Natural killer cell (primary cell): ENCODE measurements around the gene SH2D3C. TPM values are rescaled to one million over a fixed set of nuclear protein-coding genes. Genes with fewer than 3 reads are reported as not detected.

ENCODE experiments used
- ATAC-seq, 3 donors: fragments of 150-1000 bp in 2 of 3; fragments of 200-7000 bp in 1 of 3; cut with Tn5 transposase; 1 replicate in 1 of 3; 2 replicates in 2 of 3; pipeline ENCODE4 v1.10.0; 2021; ENCODE audit warnings: mild to moderate bottlenecking in 2 of 3, moderate library complexity in 2 of 3
- DNase-seq, 2 donors: peaks; one replicate each; pipeline versions ENCODE4 v3.0.0 to v3.0.0-alpha.2; 2013 to 2021; ENCODE audit warnings: mixed read lengths in 1 of 2
- H3K27ac ChIP-seq: one replicate; pipeline ENCODE4 v1.5.1; 2013; ENCODE audit warnings: mild to moderate bottlenecking, low read length
- H3K27me3 ChIP-seq: one replicate; pipeline ENCODE4 v1.6.1; 2013; ENCODE audit warnings: low read length; ENCODE audit not compliant: control insufficient read depth, insufficient read depth
- H3K36me3 ChIP-seq: one replicate; pipeline ENCODE4 v1.6.1; 2013; ENCODE audit warnings: low read length; ENCODE audit not compliant: control insufficient read depth, insufficient read depth
- H3K4me1 ChIP-seq: one replicate; pipeline ENCODE4 v1.6.1; 2013; ENCODE audit warnings: low read length; ENCODE audit not compliant: control insufficient read depth, insufficient read depth
- H3K4me3 ChIP-seq: one replicate; pipeline ENCODE4 v1.5.1; 2013; ENCODE audit warnings: low read length
- H3K9me3 ChIP-seq: one replicate; pipeline ENCODE4 v1.6.1; 2013; ENCODE audit warnings: low read length; ENCODE audit not compliant: control insufficient read depth, insufficient read depth
- H3K27ac Mint-ChIP-seq, 2 donors: one replicate each; pipeline ENCODE4 v1.8.0; 2022; ENCODE audit warnings: mild to moderate bottlenecking in 2 of 2, mixed read lengths in 2 of 2, moderate library complexity in 1 of 2
- H3K27me3 Mint-ChIP-seq, 2 donors: one replicate each; pipeline ENCODE4 v1.8.0; 2022; ENCODE audit warnings: low read depth in 2 of 2, mixed read lengths in 2 of 2
- H3K36me3 Mint-ChIP-seq: one replicate; pipeline ENCODE4 v1.8.0; 2022; ENCODE audit warnings: mixed read lengths
- H3K4me1 Mint-ChIP-seq, 2 donors: one replicate each; pipeline ENCODE4 v1.8.0; 2022; ENCODE audit warnings: mixed read lengths in 2 of 2
- H3K4me3 Mint-ChIP-seq: one replicate; pipeline ENCODE4 v1.8.0; 2022; ENCODE audit warnings: mild to moderate bottlenecking, moderate library complexity, mixed read lengths
- H3K9me3 Mint-ChIP-seq, 2 donors: one replicate each; pipeline ENCODE4 v1.8.0; 2022; ENCODE audit warnings: mixed read lengths in 2 of 2
- CTCF ChIP-seq: fragments of 200-600 bp; IDR thresholded peaks from one replicate; pipeline ENCODE4 v1.8.0; 2022; ENCODE audit warnings: antibody characterized with exemption
- WGBS: methylation state at CpG from one replicate; pipeline ENCODE4 v1.1.7; 2013; ENCODE audit warnings: missing lambda C conversion rate; ENCODE audit not compliant: insufficient coverage; 5-methylcytosine and 5-hydroxymethylcytosine counted together
- intact Hi-C: fragments of 100-400 bp; cut with micrococcal nuclease; formaldehyde crosslinking; loops from one replicate; pipeline ENCODE4 v1.14.2; 2022
- total RNA-seq, 4 donors: library from RNA; stranded (reverse); fragments of 120-200 nt in 1 of 4; gene quantifications; one replicate each; pipeline versions ENCODE4 v1.2.3 to v1.2.4, GENCODE V29; 2013 to 2022

The SH2D3C gene, protein sequence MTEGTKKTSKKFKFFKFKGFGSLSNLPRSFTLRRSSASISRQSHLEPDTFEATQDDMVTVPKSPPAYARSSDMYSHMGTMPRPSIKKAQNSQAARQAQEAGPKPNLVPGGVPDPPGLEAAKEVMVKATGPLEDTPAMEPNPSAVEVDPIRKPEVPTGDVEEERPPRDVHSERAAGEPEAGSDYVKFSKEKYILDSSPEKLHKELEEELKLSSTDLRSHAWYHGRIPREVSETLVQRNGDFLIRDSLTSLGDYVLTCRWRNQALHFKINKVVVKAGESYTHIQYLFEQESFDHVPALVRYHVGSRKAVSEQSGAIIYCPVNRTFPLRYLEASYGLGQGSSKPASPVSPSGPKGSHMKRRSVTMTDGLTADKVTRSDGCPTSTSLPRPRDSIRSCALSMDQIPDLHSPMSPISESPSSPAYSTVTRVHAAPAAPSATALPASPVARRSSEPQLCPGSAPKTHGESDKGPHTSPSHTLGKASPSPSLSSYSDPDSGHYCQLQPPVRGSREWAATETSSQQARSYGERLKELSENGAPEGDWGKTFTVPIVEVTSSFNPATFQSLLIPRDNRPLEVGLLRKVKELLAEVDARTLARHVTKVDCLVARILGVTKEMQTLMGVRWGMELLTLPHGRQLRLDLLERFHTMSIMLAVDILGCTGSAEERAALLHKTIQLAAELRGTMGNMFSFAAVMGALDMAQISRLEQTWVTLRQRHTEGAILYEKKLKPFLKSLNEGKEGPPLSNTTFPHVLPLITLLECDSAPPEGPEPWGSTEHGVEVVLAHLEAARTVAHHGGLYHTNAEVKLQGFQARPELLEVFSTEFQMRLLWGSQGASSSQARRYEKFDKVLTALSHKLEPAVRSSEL
- 10 to 100 TPM; 42.8 to 86.8 (median 56.6) TPM for total RNA-seq
- 54.7 TPM for total RNA-seq (2013)

GRCh38 chr9:127778280-127779135 is at the start of gene SH2D3C:
SH2D3C (minus strand) TSS chr9:127778666; CDS start chr9:127778627, 39 bp downstream.
- Mint-ChIP-seq H3K36me3 (no peaks in the 10 kb centered on the region), H3K4me1 (peaks cover 56 to 80% of the 10 kb centered on the region in 2 donors), H3K9me3 (no peaks in the 10 kb centered on the region), H3K27me3 (no peaks in the 10 kb centered on the region), H3K4me3 (peak within 1 kb of the TSS; percentile 98), H3K27ac (peak within 1 kb of the TSS; percentile 95 to 98)
- TF ChIP-seq CTCF = no peak
- WGBS = under 1% methylated on average over 13 of the region's 13 CpGs
- Histone ChIP-seq H3K27ac (peak within 1 kb of the TSS; percentile 83), H3K4me1 (peaks cover 87% of the 10 kb centered on the region), H3K4me3 (peak within 1 kb of the TSS; percentile 66), H3K36me3 (peaks cover 10% of the 10 kb centered on the region), H3K27me3 (no peaks in the 10 kb centered on the region), H3K9me3 (no peaks in the 10 kb centered on the region)
- DNase-seq = peak; percentile 48 to 62
- ATAC-seq = peak; percentile 18 to 41 (median 19)
- intact Hi-C loops = loop anchor here (10.0 kb wide), 1 partner anchor 286 kb away; the partner anchor contains the start of genes NAIF1 and SLC25A25

- H3K36me3 Mint-ChIP-seq = no peaks in the 10 kb centered on the region
- Histone ChIP-seq H3K27ac (no peak overlapping the region), H3K36me3 (peaks cover 6% of the 10 kb centered on the region), H3K4me3 (no peak overlapping the region), H3K27me3 (no peaks in the 10 kb centered on the region), H3K9me3 (no peaks in the 10 kb centered on the region), H3K4me1 (no peaks in the 10 kb centered on the region)
- H3K9me3 Mint-ChIP-seq = no peaks in the 10 kb centered on the region
- 92% methylated on average over 7 of the region's 7 CpGs for WGBS
- intact Hi-C loops = no loop called here
- H3K27ac Mint-ChIP-seq = no peak overlapping the region
- peaks cover 5 to 7% of the 10 kb centered on the region in 2 donors for H3K4me1 Mint-ChIP-seq
- ATAC-seq (no peak), DNase-seq (no peak)
- no peaks in the 10 kb centered on the region for H3K27me3 Mint-ChIP-seq
- no peak overlapping the region for H3K4me3 Mint-ChIP-seq
- TF ChIP-seq CTCF = no peak
These were observed 47.9 kb upstream of the SH2D3C start for GRCh38 chr9:127826253-127826913.

DNA sequence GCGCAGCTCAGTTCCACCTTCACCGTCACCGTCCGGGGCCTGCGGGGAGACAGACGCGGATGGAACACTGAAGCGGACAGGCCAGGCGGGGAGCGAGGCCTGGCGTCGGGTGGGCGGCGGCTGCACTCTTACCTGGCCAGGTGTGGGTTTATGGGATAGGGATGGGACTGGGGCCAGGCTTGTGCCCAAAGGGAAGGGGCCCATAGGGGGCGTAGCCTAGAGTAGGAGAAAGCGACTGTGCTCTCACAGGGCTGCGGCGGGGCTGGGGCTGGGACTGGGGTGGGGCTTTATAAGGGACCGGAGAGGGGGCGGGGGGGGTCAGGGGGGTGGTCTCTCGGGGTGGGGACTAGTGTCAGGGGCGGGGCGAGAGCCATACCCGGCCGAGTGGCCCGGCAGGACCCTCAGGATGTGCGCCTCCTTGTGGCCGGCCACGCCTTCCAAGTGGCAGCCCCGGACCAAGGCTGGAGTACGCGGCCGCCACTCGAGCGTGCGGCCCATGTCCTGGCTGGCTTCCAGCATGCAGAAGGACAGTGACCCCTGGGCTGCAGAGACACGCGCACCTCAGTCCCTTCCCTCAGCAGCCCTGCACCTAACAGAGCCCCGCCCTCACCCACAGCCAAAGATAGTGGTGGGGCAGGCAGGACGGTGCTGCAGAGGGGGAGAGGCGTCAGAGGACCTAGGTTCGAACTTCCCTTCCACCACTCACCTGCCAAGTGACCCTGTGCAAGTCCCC is 47.0 kb upstream of the SH2D3C start:
- Mint-ChIP-seq H3K4me3 (no peak overlapping the region), H3K36me3 (no peaks in the 10 kb centered on the region), H3K4me1 (peaks cover 5 to 7% of the 10 kb centered on the region in 2 donors), H3K9me3 (no peaks in the 10 kb centered on the region), H3K27ac (no peak overlapping the region), H3K27me3 (no peaks in the 10 kb centered on the region)
- Histone ChIP-seq H3K9me3 (no peaks in the 10 kb centered on the region), H3K27me3 (no peaks in the 10 kb centered on the region), H3K27ac (no peak overlapping the region), H3K36me3 (peaks cover 6% of the 10 kb centered on the region), H3K4me1 (no peaks in the 10 kb centered on the region), H3K4me3 (no peak overlapping the region)
- DNase-seq (no peak), ATAC-seq (no peak)
- WGBS = 85% methylated on average over 39 of the region's 42 CpGs
- intact Hi-C loops = no loop called here
- no peak for TF ChIP-seq CTCF
